GM18526 (cell line): ENCODE measurements around the gene SGPL1.

Experiments
- POLR2A ChIP-seq: IDR thresholded peaks from 3 replicates; pipeline ENCODE4 v1.6.1; 2011; ENCODE audit not compliant: insufficient read length; ENCODE audit errors: extremely low read depth

Gene SGPL1

GRCh38 chr10:70899096-70899495, 83.3 kb downstream of the SGPL1 start:
- TF ChIP-seq POLR2A: no peak

GRCh38 chr10:70901276-70901878, 85.6 kb downstream of the SGPL1 start:
- TF ChIP-seq POLR2A: no peak

GRCh38 chr10:70902661-70903261, 87.0 kb downstream of the SGPL1 start:
- no peak for TF ChIP-seq POLR2A

- no peak for TF ChIP-seq POLR2A
Measured at GRCh38 chr10:70903262-70903921, 87.6 kb downstream of the SGPL1 start.

GRCh38 chr10:70905071-70906021, 89.6 kb downstream of the SGPL1 start:
- TF ChIP-seq POLR2A: no peak

- TF ChIP-seq POLR2A: no peak
Measured at GRCh38 chr10:70906031-70906783, 90.5 kb downstream of the SGPL1 start.

GRCh38 chr10:70906953-70907636, 91.3 kb downstream of the SGPL1 start:
- no peak for TF ChIP-seq POLR2A

GRCh38 chr10:70907637-70908405, 92.1 kb downstream of the SGPL1 start:
- TF ChIP-seq POLR2A: no peak

GRCh38 chr10:70908406-70909296, 92.9 kb downstream of the SGPL1 start:
- no peak for TF ChIP-seq POLR2A

- TF ChIP-seq POLR2A: no peak
Measured at GRCh38 chr10:70909326-70909935, 93.7 kb downstream of the SGPL1 start.

GRCh38 chr10:70910486-70911341, 95.0 kb downstream of the SGPL1 start:
- no peak for TF ChIP-seq POLR2A
